Measurements from ENCODE around the gene KRT17.

DNA sequence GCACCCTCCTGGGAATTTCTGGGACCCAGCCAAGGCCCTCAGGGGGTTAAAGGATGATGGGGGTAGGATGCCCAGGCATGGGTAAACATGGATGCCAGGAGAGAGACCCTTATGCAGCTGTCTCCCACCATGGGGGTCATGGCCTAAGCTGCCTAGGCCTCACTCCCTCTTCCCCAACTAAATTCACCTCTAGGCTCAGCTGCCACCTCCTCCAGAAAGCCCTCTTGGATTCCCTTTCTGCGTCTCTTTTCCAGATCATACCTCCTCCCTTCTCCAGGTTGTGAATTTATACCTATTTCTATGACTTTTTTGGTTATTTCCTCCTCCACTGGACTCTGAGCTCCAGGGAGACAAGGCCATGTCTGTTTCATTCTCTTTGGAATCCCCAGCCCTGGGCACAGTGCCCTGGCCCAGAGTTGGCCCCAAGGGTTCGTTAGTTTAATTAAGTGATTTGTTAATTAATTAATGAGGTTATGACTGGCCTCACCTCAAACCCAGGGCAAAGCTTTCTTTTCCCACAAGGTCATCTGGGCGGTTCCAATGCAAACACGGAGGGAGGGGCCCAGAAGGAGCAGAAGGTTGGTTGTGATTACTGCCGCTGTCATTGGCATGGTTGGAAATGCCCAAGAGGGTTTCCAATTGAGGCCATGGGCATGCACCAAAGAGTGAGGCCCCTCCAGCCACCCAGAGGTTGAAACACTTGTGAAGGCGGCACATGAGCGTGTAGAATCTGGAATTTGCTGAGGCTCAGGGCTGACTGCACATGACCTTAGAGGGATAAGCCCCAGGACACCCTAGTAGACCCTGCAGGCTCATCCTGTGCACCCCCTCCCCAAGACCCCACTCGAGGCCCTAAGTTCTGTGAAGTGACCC, 6.9 kb upstream of the KRT17 start:
- TF ChIP-seq, protein P1, sequence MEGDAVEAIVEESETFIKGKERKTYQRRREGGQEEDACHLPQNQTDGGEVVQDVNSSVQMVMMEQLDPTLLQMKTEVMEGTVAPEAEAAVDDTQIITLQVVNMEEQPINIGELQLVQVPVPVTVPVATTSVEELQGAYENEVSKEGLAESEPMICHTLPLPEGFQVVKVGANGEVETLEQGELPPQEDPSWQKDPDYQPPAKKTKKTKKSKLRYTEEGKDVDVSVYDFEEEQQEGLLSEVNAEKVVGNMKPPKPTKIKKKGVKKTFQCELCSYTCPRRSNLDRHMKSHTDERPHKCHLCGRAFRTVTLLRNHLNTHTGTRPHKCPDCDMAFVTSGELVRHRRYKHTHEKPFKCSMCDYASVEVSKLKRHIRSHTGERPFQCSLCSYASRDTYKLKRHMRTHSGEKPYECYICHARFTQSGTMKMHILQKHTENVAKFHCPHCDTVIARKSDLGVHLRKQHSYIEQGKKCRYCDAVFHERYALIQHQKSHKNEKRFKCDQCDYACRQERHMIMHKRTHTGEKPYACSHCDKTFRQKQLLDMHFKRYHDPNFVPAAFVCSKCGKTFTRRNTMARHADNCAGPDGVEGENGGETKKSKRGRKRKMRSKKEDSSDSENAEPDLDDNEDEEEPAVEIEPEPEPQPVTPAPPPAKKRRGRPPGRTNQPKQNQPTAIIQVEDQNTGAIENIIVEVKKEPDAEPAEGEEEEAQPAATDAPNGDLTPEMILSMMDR (IDR thresholded peaks at IDR 0.05), result no peak
- no peak for TF ChIP-seq POLR2A (IDR thresholded peaks at IDR 0.05)

All from lower leg skin (tissue), 3 donors.